Lung (tissue), 12 donors: Measurements from ENCODE around the gene GCK. TPM values are rescaled to one million over a fixed set of nuclear protein-coding genes. Genes with fewer than 3 reads are reported as not detected.
"Not testable (repeated sequence)": the region's sequence is repeated elsewhere in the genome, so short reads cannot be mapped to it uniquely, and the experiment has no call there.

Experiments used
- ATAC-seq: fragments of 200-7000 bp; cut with Tn5 transposase; one replicate; pipeline ENCODE4 v1.9.1; 2020; ENCODE audit warnings: moderate number of reproducible peaks; ENCODE audit not compliant: insufficient read depth, low FRiP score
- DNase-seq, 3 donors: peaks; one replicate each; pipeline ENCODE4 v3.0.0-alpha.2; 2013 to 2017
- H3K27ac ChIP-seq, 2 donors: one replicate each; pipeline ENCODE4 v1.5.1; 2013; ENCODE audit warnings: mild to moderate bottlenecking in 2 of 2, moderate library complexity in 2 of 2, control low read depth in 1 of 2, inconsistent platforms in 1 of 2, low read depth in 1 of 2, low read length in 1 of 2
- H3K27me3 ChIP-seq, 3 donors: one replicate each; pipeline ENCODE4 v1.5.1; 2013; ENCODE audit warnings: low read length in 2 of 3; ENCODE audit not compliant: control insufficient read depth in 3 of 3, insufficient read depth in 3 of 3
- H3K36me3 ChIP-seq, 4 donors: one replicate each; pipeline ENCODE4 v1.5.1; 2013; ENCODE audit warnings: low read length in 4 of 4, mild to moderate bottlenecking in 1 of 4, moderate library complexity in 1 of 4; ENCODE audit not compliant: control insufficient read depth in 4 of 4, insufficient read depth in 4 of 4
- H3K4me1 ChIP-seq, 5 donors: one replicate each; pipeline ENCODE4 v1.5.1; 2013; ENCODE audit warnings: low read length in 5 of 5, mild to moderate bottlenecking in 2 of 5, moderate library complexity in 1 of 5; ENCODE audit not compliant: control insufficient read depth in 5 of 5, insufficient read depth in 5 of 5
- H3K4me3 ChIP-seq: one replicate; pipeline ENCODE4 v1.5.1; 2013; ENCODE audit warnings: mild to moderate bottlenecking, control low read depth, moderate library complexity
- H3K9ac ChIP-seq, 2 donors: one replicate each; pipeline ENCODE4 v1.5.1; 2013; ENCODE audit warnings: low read length in 2 of 2, control low read depth in 1 of 2; ENCODE audit not compliant: insufficient read depth in 1 of 2
- H3K9me3 ChIP-seq, 4 donors: one replicate each; pipeline ENCODE4 v1.5.1; 2013; ENCODE audit warnings: low read length in 3 of 4, mild to moderate bottlenecking in 1 of 4, moderate library complexity in 1 of 4; ENCODE audit not compliant: control insufficient read depth in 4 of 4, insufficient read depth in 3 of 4
- CTCF ChIP-seq: IDR thresholded peaks from 2 replicates; pipeline ENCODE4 v1.5.1; 2012; ENCODE audit warnings: mild to moderate bottlenecking; ENCODE audit errors: control extremely low read depth, extremely low read depth
- WGBS, 2 donors: extraction: QIAGEN DNeasy Blood & Tissue Kit; methylation state at CpG; one replicate each; pipeline ENCODE4 v1.1.7; 2013; 5-methylcytosine and 5-hydroxymethylcytosine counted together
- polyA plus RNA-seq, 2 donors: library from polyadenylated mRNA; stranded (reverse); fragments of 200-250 nt; gene quantifications; one replicate each; pipeline ENCODE4 v1.2.1, GENCODE V29; 2013
- total RNA-seq, 2 donors: library from RNA; depleted of rRNA in 1 of 2; stranded (reverse); fragments of >200 nt in 1 of 2; gene quantifications; one replicate each; pipeline ENCODE4 v1.2.1, GENCODE V29; 2014 to 2021
- donor health status: control.
- donor health status: control.
- donor health status: Bipolar disorder and iron deficiency.
- donor health status: healthy.
- donor health status: DM: yes; HTN: yes; CAD: no.

GCK gene
- total and polyA plus RNA-seq, 4 donors, result 0.25 to 1.1 (median 0.43) TPM

GRCh38 chr7:44180631-44181030 lies 8.6 kb downstream of the GCK start:
- Histone ChIP-seq H3K27ac (no peak overlapping the region), H3K4me3 (no peak overlapping the region), H3K9ac (no peak overlapping the region), H3K27me3 (peaks cover 0 to 10% (median 0%) of the 10 kb centered on the region in 3 donors), H3K36me3 (no peaks in the 10 kb centered on the region), H3K9me3 (peaks cover 0 to 11% (median 2%) of the 10 kb centered on the region in 4 donors), H3K4me1 (no peaks in the 10 kb centered on the region)
- ATAC-seq (no peak), DNase-seq (no peak)
- 61 to 75% methylated on average over 3 of the region's 3 CpGs for WGBS, 2 donors
- TF ChIP-seq CTCF, result no peak

- TF ChIP-seq CTCF, result no peak
- 74 to 78% methylated on average over 4 of the region's 4 CpGs for WGBS, 2 donors
- H3K36me3 ChIP-seq, result no peaks in the 10 kb centered on the region
These were observed 11.6 kb downstream of the GCK start for GRCh38 chr7:44177570-44178131.

GRCh38 chr7:44176486-44176885 lies 12.8 kb downstream of the GCK start:
- peaks cover 0 to 4% (median 0%) of the 10 kb centered on the region in 3 donors for H3K27me3 ChIP-seq
- ATAC-seq (no peak), DNase-seq (no peak)
- H3K36me3 ChIP-seq, result no peaks in the 10 kb centered on the region
- H3K9me3 ChIP-seq, result peaks cover 0 to 2% (median 0%) of the 10 kb centered on the region in 4 donors
- 75 to 76% methylated on average over 6 to 7 of the region's 7 CpGs for WGBS, 2 donors
- TF ChIP-seq CTCF, result no peak
- H3K9ac ChIP-seq, result no peak overlapping the region
- H3K4me1 ChIP-seq, result no peaks in the 10 kb centered on the region
- no peak overlapping the region for H3K4me3 ChIP-seq
- H3K27ac ChIP-seq, result no peak overlapping the region

More at GRCh38 chr7:44177570-44178131, 11.6 kb downstream of the GCK start:
- ATAC-seq (no peak), DNase-seq (no peak)
- Histone ChIP-seq H3K27ac (no peak overlapping the region), H3K27me3 (peaks cover 0 to 4% (median 0%) of the 10 kb centered on the region in 3 donors), H3K9ac (no peak overlapping the region), H3K9me3 (peaks cover 0 to 7% (median 2%) of the 10 kb centered on the region in 4 donors), H3K4me3 (no peak overlapping the region), H3K4me1 (no peaks in the 10 kb centered on the region)

- Histone ChIP-seq H3K4me1 (no peaks in the 10 kb centered on the region), H3K9ac (no peak overlapping the region), H3K9me3 (peaks cover 0 to 2% (median 0%) of the 10 kb centered on the region in 4 donors), H3K36me3 (no peaks in the 10 kb centered on the region), H3K4me3 (no peak overlapping the region), H3K27ac (no peak overlapping the region), H3K27me3 (peaks cover 0 to 4% (median 0%) of the 10 kb centered on the region in 3 donors)
- 77% methylated on average over 3 of the region's 3 CpGs for WGBS, 2 donors
- no peak for DNase-seq
- ATAC-seq, result no peak
- TF ChIP-seq CTCF, result no peak
These were observed 13.5 kb downstream of the GCK start for GRCh38 chr7:44175730-44176129.

- H3K27ac ChIP-seq, ATAC-seq, H3K36me3 ChIP-seq, H3K4me3 ChIP-seq, H3K9ac ChIP-seq, H3K4me1 ChIP-seq, H3K27me3 ChIP-seq, DNase-seq, H3K9me3 ChIP-seq: not testable (repeated sequence)
- 57 to 68% methylated on average over 1 of the region's 1 CpG for WGBS, 2 donors
These were observed 14.6 kb downstream of the GCK start for GRCh38 chr7:44174694-44174948.
